ENCODE results near the gene CTNNAL1. TPM values are rescaled to one million over a fixed set of nuclear protein-coding genes. Genes with fewer than 3 reads are reported as not detected.
A peak's percentile ranks its signal among the peaks of the same experiment; 100 is the strongest.
"Not testable (repeated sequence)": the region's sequence is repeated elsewhere in the genome, so short reads cannot be mapped to it uniquely, and the experiment has no call there.

The CTNNAL1 gene
- 10 to 100 TPM; 12.0 to 26.4 (median 20.3) TPM for total RNA-seq
- long read RNA-seq, partial matches to known transcripts: 11 of 14 reads
- long read RNA-seq, other reads (novel, unspliced or antisense): 0 of 14 reads

DNA sequence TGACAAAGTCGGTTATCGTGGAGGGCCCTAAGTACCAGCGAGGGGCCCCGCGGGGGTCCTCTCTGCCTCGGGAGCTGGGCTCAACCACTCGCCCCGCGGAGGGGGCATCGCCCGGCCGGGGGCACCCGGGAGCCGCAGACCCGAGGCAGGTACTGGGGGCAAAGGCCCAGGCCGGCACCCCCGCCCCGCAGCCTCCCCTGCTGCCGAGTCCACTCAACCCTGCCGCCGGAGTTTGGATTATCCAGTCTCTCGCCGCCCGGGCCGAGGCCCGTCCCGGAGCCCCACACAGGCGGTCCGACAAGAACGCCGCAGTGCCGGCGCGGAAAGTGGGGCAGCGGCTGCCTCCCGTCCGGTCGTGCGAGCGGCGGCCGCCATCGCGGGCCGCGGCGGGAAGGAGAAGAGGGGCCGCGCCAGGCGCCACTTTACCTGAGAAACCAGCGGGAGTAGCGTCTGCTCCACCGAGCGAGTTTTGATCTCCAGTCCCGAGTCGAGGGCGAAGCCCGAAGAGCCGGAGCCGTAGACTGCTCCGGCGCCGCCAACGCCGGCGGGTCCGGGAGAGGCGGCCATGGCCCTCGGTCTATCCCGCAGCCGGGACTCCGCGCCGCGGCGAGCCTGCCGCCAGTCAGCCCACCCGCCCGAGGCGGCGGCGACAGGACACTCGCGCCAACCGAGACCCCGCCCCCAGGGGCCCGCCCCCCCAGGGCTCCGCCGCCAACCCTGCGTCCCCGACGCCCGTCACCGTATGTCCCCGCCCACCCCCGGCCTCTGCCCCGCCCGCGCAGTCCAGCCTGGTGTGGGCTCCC is at the start of gene CTNNAL1:
TSS of gene CTNNAL1 (minus strand) at position 624 of the 803 bp plus-strand sequence. CDS start at position 567, 57 bp downstream.
- intact Hi-C loops (cut with DNase I): no loop called here
- H3K4me1 ChIP-seq: peaks cover 0 to 25% (median under 1%) of the 10 kb centered on the region in 4 donors
- H3K27me3 ChIP-seq: no peaks in the 10 kb centered on the region
- DNase-seq (peak; percentile 97 to 98 (median 97)), ATAC-seq (peak; percentile 94 to 99 (median 96))
- no peaks in the 10 kb centered on the region for H3K9me3 ChIP-seq
- H3K4me3 ChIP-seq: peak within 1 kb of the TSS; percentile 80 to 81 (median 80)
- WGBS (ENCODE audit: insufficient coverage, low coverage, low lambda C conversion rate, missing lambda C conversion rate): 0% methylated on average over 5 of the region's 99 CpGs
- peak within 1 kb of the TSS; percentile 82 to 87 (median 85) for H3K27ac ChIP-seq
- no peak for TF ChIP-seq CTCF (IDR thresholded peaks at IDR 0.05)
- TF ChIP-seq POLR2A (IDR thresholded peaks at IDR 0.05): peak; percentile 94
- no peaks in the 10 kb centered on the region for H3K36me3 ChIP-seq

- H3K36me3 ChIP-seq: peaks cover 0 to 81% (median 12%) of the 10 kb centered on the region in 4 donors
Observed at GRCh38 chr9:109062543-109062942, 49.2 kb upstream of the CTNNAL1 start.

GRCh38 chr9:109060191-109060590 is 46.9 kb upstream of the CTNNAL1 start:
- peaks cover 3 to 83% (median 16%) of the 10 kb centered on the region in 4 donors for H3K36me3 ChIP-seq
- no peaks in the 10 kb centered on the region for H3K9me3 ChIP-seq
- ATAC-seq (no peak), DNase-seq (no peak)
- TF ChIP-seq POLR2A (IDR thresholded peaks at IDR 0.05) (no peak), CTCF (IDR thresholded peaks at IDR 0.05) (no peak)
- H3K27me3 ChIP-seq: no peaks in the 10 kb centered on the region
- WGBS (ENCODE audit: insufficient coverage, low coverage, low lambda C conversion rate, missing lambda C conversion rate): 56% methylated on average over 3 of the region's 3 CpGs
- no peaks in the 10 kb centered on the region for H3K4me1 ChIP-seq
- intact Hi-C loops (cut with DNase I): no loop called here
- H3K27ac ChIP-seq: no peak overlapping the region
- H3K4me3 ChIP-seq: no peak overlapping the region

More at GRCh38 chr9:109062543-109062942, 49.2 kb upstream of the CTNNAL1 start:
- no peak for TF ChIP-seq POLR2A (IDR thresholded peaks at IDR 0.05)
- TF ChIP-seq CTCF (IDR thresholded peaks at IDR 0.05): no peak
- intact Hi-C loops (cut with DNase I): no loop called here
- WGBS (ENCODE audit: insufficient coverage, low coverage, low lambda C conversion rate, missing lambda C conversion rate): 69% methylated on average over 5 of the region's 6 CpGs
- H3K27me3 ChIP-seq: no peaks in the 10 kb centered on the region
- ATAC-seq: no peak
- no peak for DNase-seq
- no peak overlapping the region for H3K4me3 ChIP-seq
- H3K9me3 ChIP-seq: no peaks in the 10 kb centered on the region
- no peaks in the 10 kb centered on the region for H3K4me1 ChIP-seq
- H3K27ac ChIP-seq: no peak overlapping the region

DNA sequence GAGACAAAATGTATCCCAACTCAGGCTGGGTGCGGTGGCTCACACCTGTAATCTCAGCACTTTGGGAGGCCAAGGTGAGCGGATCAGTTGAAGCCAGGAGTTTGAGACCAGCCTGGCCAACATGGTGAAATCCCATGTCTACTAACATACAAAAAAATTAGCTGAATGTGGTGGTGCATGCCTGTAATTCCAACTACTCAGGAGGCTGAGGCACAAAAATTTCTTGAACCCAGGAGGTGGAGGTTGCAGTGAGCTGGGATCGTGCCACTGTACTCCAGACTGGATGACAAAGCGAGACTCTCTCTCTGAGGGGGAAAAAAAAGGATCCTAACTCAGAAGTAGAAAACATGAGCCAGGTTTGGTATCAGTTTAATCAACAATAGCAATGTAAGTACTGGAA is 39.8 kb upstream of the CTNNAL1 start:
- DNase-seq; H3K27ac ChIP-seq; H3K4me3 ChIP-seq; H3K27me3 ChIP-seq; H3K9me3 ChIP-seq; ATAC-seq; H3K4me1 ChIP-seq; intact Hi-C loops (cut with DNase I): not testable (repeated sequence)
- H3K36me3 ChIP-seq: peaks cover 6 to 51% (median 13%) of the 10 kb centered on the region in 4 donors
- WGBS (ENCODE audit: insufficient coverage, low coverage, low lambda C conversion rate, missing lambda C conversion rate): 98% methylated on average over 4 of the region's 4 CpGs

- intact Hi-C loops (cut with DNase I): no loop called here
- 74% methylated on average over 2 of the region's 2 CpGs for WGBS (ENCODE audit: insufficient coverage, low coverage, low lambda C conversion rate, missing lambda C conversion rate)
- no peaks in the 10 kb centered on the region for H3K4me1 ChIP-seq
- H3K4me3 ChIP-seq: no peak overlapping the region
- H3K9me3 ChIP-seq: no peaks in the 10 kb centered on the region
- peaks cover 6 to 53% (median 13%) of the 10 kb centered on the region in 4 donors for H3K36me3 ChIP-seq
- H3K27ac ChIP-seq: no peak overlapping the region
- no peak for ATAC-seq
- no peaks in the 10 kb centered on the region for H3K27me3 ChIP-seq
- no peak for DNase-seq
- TF ChIP-seq POLR2A (IDR thresholded peaks at IDR 0.05) (no peak), CTCF (IDR thresholded peaks at IDR 0.05) (no peak)
Observed at GRCh38 chr9:109052416-109052815, 39.1 kb upstream of the CTNNAL1 start.

Data from right lobe of liver (tissue), 6 donors.